Measurements from ENCODE around the gene NPM3. TPM values are rescaled to one million over a fixed set of nuclear protein-coding genes. Genes with fewer than 3 reads are reported as not detected.

Gene NPM3
- total and polyA plus RNA-seq, 2 experiments from 2014 or later: 14.6 to 78.9 TPM

- Histone ChIP-seq H3K27me3 (no peaks in the 10 kb centered on the region), H3K4me3 (peak overlapping the region; percentile 35), H3K4me1 (ENCODE audit: low read depth) (peaks cover 10% of the 10 kb centered on the region), H3K27ac (peak overlapping the region; percentile 89), H3K9me3 (ENCODE audit: low read depth) (no peaks in the 10 kb centered on the region), H3K36me3 (no peaks in the 10 kb centered on the region)
- no peak for DNase-seq (ENCODE audit: low read depth in 1 of 2, low spot score in 1 of 2)
- TF ChIP-seq, protein P1, sequence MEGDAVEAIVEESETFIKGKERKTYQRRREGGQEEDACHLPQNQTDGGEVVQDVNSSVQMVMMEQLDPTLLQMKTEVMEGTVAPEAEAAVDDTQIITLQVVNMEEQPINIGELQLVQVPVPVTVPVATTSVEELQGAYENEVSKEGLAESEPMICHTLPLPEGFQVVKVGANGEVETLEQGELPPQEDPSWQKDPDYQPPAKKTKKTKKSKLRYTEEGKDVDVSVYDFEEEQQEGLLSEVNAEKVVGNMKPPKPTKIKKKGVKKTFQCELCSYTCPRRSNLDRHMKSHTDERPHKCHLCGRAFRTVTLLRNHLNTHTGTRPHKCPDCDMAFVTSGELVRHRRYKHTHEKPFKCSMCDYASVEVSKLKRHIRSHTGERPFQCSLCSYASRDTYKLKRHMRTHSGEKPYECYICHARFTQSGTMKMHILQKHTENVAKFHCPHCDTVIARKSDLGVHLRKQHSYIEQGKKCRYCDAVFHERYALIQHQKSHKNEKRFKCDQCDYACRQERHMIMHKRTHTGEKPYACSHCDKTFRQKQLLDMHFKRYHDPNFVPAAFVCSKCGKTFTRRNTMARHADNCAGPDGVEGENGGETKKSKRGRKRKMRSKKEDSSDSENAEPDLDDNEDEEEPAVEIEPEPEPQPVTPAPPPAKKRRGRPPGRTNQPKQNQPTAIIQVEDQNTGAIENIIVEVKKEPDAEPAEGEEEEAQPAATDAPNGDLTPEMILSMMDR (IDR thresholded peaks at IDR 0.05; ENCODE audit: low read depth, low read length): no peak
Measured at GRCh38 chr10:101818872-101819633, 35.8 kb upstream of the NPM3 start.

DNA sequence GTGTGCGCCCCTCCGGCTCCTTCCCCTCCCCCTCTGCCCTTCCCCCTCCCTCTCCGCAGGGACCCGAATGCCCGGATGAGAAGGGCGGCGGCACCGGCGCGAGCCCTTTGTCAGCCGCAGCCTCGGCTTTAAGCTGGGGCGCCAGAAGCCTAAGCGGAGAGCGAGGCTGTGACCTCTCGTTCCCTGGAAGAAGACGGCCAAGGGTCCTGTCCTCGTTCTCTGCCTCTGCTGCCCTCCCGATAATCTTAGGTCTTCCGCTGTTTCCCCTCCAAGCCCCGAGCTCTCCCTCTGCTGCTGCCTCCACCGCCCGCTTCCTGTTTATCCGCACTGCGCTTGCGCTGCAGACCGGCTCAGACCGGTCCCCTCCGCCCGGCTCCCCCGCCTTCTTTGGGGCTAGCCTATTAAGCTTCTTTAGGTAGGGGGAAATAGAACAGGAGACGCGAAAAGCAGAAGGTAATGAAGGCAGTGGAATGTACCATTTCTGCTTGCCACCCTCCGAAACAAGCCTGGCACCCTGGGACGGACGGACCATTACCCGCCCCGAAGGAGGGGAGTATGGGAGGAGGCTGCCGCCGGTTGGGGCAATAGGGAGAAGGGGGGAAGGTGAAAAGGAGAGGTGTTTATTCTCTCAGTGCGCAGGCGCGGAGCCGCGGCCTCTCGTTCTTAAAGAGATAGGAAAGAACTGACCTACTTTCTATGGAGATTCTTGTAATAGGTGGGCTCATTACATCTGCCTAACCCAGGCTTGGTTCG is 35.0 kb upstream of the NPM3 start, which contains the start of gene OGA:
OGA (minus strand) TSS at position 326 of the 753 bp plus-strand sequence. CDS start 422 bp downstream, outside the sequence.
- Histone ChIP-seq H3K27ac (peak within 1 kb of the TSS; percentile 89), H3K4me3 (peak within 1 kb of the TSS; percentile 81), H3K27me3 (no peaks in the 10 kb centered on the region), H3K9me3 (ENCODE audit: low read depth) (no peaks in the 10 kb centered on the region), H3K36me3 (no peaks in the 10 kb centered on the region), H3K4me1 (ENCODE audit: low read depth) (peaks cover 10% of the 10 kb centered on the region)
- peak; percentile 99 to 100 for DNase-seq (ENCODE audit: low read depth in 1 of 2, low spot score in 1 of 2)
- TF ChIP-seq, protein P1 (IDR thresholded peaks at IDR 0.05; ENCODE audit: low read depth, low read length): no peak

DNA sequence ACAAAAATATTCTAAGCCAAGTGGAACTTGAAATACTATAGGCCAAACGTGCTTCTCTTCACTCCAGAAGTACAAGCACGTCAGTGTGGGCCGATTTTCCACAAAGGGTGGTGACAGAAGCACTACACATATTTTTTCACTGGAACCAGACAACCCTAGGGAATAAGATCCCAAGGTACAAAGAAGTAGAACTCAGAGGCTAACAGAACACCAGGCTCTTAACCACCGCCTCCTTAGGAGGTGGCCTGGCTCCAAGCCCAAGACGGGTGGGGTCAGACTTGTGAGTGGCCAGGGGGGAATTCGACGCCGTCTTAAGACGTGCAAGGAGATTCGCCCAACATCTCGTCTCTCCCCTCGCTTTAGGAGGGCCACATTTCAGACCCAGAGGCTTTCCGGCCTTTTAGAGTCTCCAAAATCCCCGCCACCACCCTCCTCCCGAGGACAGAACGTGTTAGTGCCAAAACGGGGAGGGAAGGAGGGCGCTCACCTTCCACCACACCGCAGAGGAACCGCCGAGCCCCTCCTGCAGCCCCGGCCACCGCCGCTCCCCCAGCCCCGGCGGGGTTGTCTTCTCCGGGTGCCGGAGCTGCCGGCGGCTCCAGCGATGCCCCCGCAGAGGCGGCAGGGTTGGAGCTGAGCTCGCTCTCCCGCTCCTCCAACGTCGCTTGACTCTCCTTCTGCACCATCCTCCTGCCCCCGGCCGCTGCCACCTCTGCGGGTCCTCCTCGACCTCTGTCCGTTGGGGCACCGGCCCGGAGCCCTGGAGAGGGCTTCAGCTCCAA is 34.3 kb upstream of the NPM3 start:
- peak overlapping the region; percentile 86 for H3K27ac ChIP-seq
- H3K27me3 ChIP-seq: no peaks in the 10 kb centered on the region
- peak overlapping the region; percentile 81 for H3K4me3 ChIP-seq
- peaks cover 10% of the 10 kb centered on the region for H3K4me1 ChIP-seq (ENCODE audit: low read depth)
- peak; percentile 68 to 97 for DNase-seq (ENCODE audit: low read depth in 1 of 2, low spot score in 1 of 2)
- TF ChIP-seq, protein P1 (IDR thresholded peaks at IDR 0.05; ENCODE audit: low read depth, low read length): no peak
- no peaks in the 10 kb centered on the region for H3K9me3 ChIP-seq (ENCODE audit: low read depth)
- peaks cover 2% of the 10 kb centered on the region for H3K36me3 ChIP-seq

DNA sequence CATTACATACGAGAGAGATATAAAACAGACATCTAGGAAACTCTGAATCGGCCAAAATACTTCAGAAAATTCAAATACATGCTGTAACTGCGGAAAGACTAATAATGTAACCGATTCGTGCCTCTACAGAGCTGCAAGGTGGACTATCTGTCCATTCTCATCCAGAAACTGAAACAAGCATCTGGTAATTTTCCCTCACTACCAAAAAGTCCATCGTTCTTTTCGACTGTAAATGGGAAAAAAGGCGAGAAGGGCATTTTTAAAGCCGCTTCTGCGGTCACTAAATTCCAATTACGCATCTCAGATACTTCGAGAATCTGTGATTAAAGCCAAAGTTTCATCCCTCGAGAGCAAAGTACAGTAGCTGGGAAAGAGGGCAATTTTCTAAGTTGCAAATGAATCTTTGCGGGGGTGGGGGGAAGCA is 33.7 kb upstream of the NPM3 start:
- H3K27me3 ChIP-seq: no peaks in the 10 kb centered on the region
- peak overlapping the region; percentile 86 for H3K27ac ChIP-seq
- H3K36me3 ChIP-seq: peaks cover 8% of the 10 kb centered on the region
- TF ChIP-seq, protein P1 (IDR thresholded peaks at IDR 0.05; ENCODE audit: low read depth, low read length): no peak
- no peak for DNase-seq (ENCODE audit: low read depth in 1 of 2, low spot score in 1 of 2)
- H3K4me1 ChIP-seq (ENCODE audit: low read depth): peaks cover 10% of the 10 kb centered on the region
- H3K4me3 ChIP-seq: peak overlapping the region; percentile 81
- no peaks in the 10 kb centered on the region for H3K9me3 ChIP-seq (ENCODE audit: low read depth)

DNA sequence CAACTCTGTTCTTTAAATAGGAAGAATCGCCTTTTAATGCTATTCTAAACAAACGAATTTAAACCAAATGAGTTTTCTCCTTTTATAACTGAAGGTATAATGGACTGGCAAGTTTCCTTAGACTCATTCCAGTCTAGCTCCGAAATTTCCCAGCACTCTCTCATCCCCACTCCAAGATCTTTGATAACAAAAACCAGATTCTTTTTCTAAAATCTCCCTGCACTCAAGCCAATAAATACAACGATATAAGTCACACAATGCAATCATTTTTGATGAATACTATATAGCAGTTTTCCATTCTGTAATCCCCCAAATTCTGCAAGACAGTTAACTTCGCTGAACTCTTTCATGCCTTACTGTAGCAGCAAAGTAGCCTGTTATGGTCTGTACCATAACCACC is 33.1 kb upstream of the NPM3 start:
- Histone ChIP-seq H3K36me3 (peaks cover 9% of the 10 kb centered on the region), H3K27ac (peak overlapping the region; percentile 86), H3K9me3 (ENCODE audit: low read depth) (no peaks in the 10 kb centered on the region), H3K27me3 (no peaks in the 10 kb centered on the region), H3K4me1 (ENCODE audit: low read depth) (peaks cover 10% of the 10 kb centered on the region), H3K4me3 (peak overlapping the region; percentile 81)
- TF ChIP-seq, protein P1 (IDR thresholded peaks at IDR 0.05; ENCODE audit: low read depth, low read length): no peak
- DNase-seq (ENCODE audit: low read depth in 1 of 2, low spot score in 1 of 2): no peak

Measured in cardiac muscle cell (in vitro differentiated cells and primary cell).